Esophagus (tissue), 2 donors: Measurements from ENCODE around the gene IL2RA. TPM values are rescaled to one million over a fixed set of nuclear protein-coding genes. Genes with fewer than 3 reads are reported as not detected.

Experiments used
- H3K27ac ChIP-seq, 2 donors: one replicate each; pipeline ENCODE4 v1.5.1; 2013; ENCODE audit warnings: low read depth in 2 of 2, mild to moderate bottlenecking in 2 of 2, inconsistent platforms in 1 of 2, low read length in 1 of 2, moderate library complexity in 1 of 2
- H3K27me3 ChIP-seq, 2 donors: one replicate each; pipeline ENCODE4 v1.6.1; 2013; ENCODE audit warnings: low read length in 2 of 2, control low read depth in 1 of 2, mild to moderate bottlenecking in 1 of 2; ENCODE audit not compliant: insufficient read depth in 2 of 2, control insufficient read depth in 1 of 2
- H3K36me3 ChIP-seq, 2 donors: one replicate each; pipeline ENCODE4 v1.6.1; 2013; ENCODE audit warnings: low read length in 1 of 2; ENCODE audit not compliant: control insufficient read depth in 2 of 2, insufficient read depth in 2 of 2
- H3K4me1 ChIP-seq, 2 donors: one replicate each; pipeline ENCODE4 v1.6.1; 2013; ENCODE audit warnings: low read length in 1 of 2; ENCODE audit not compliant: control insufficient read depth in 2 of 2, insufficient read depth in 2 of 2
- H3K4me3 ChIP-seq, 2 donors: one replicate each; pipeline ENCODE4 v1.5.1; 2013; ENCODE audit warnings: low read length in 2 of 2, mild to moderate bottlenecking in 2 of 2, low read depth in 1 of 2, moderate library complexity in 1 of 2
- H3K9me3 ChIP-seq, 2 donors: one replicate each; pipeline ENCODE4 v1.6.1; 2013; ENCODE audit warnings: mild to moderate bottlenecking in 2 of 2, low read depth in 1 of 2, low read length in 1 of 2, moderate library complexity in 1 of 2; ENCODE audit not compliant: control insufficient read depth in 2 of 2, insufficient read depth in 1 of 2
- WGBS, 2 donors: extraction: QIAGEN DNeasy Blood & Tissue Kit; methylation state at CpG; one replicate each; pipeline ENCODE4 v1.1.7; 2013; 5-methylcytosine and 5-hydroxymethylcytosine counted together
- polyA plus RNA-seq, 2 donors: library from polyadenylated mRNA; stranded (reverse); fragments of 200-250 nt; gene quantifications; one replicate each; pipeline ENCODE4 v1.2.3, GENCODE V29; 2013
- donor health status: healthy with polysubstance abuse.
- donor health status: Bipolar disorder and iron deficiency.

The IL2RA gene
- polyA plus RNA-seq, 2 donors, result 0.16 to 0.18 TPM

DNA sequence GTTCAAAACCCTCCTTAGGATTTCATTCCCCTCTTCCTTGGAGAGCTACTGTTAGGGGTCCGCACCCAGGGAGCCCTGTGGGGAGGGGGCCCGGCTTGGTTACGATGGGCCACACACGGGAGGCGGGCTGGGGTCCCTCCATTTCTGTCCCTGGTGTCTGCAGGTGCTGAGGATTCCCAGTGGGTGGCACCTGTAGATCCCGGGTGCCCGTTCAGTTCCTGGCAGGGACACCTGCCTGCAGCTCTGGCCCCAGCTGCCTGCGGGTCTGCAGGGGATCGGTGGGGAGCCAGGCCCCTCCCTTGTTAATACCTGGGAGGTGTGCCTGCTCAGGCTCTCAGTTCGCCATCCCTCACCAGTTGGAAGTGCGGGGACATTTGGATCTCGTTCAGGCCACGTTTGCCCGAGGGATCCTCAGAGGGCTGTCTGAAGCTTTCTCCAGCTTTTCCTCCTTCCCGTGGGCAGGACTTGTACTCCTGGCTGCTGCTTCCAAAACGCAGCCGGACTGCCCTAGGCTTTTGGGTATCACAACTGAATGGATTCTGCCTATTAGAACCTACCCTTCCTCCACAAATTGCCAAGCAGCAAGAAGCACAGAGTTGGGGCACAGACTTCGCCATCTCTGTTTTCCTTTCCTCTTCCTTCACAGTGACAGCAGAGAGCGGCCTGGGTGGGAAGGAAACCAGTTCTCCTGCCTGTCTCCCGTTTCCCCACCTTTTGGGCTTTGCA, 62.6 kb downstream of the IL2RA start:
- 52 to 54% methylated on average over 20 of the region's 20 CpGs for WGBS, 2 donors

DNA sequence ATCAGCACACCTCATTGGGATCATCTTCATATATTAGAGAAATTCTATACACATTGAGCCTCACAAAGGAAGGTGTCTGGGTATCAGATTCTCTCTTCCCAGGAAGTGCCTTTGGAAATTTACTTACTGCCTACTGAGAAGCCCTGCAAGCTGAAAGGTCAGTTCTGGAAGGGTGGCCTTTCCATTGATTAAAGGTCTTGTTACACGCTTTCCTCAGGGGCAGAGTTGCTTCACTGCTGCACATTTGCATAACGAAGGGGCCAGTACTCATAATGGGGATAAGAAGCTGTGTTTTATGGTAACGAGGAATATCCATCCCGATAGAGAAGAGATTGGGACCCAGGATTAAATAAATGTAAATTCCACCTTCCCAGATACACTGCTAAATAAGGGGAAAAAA, 65.5 kb downstream of the IL2RA start:
- Histone ChIP-seq H3K36me3 (no peaks in the 10 kb centered on the region), H3K9me3 (no peaks in the 10 kb centered on the region), H3K4me1 (peaks cover 0 to 3% of the 10 kb centered on the region in 2 donors), H3K4me3 (no peak overlapping the region), H3K27ac (no peak overlapping the region), H3K27me3 (no peaks in the 10 kb centered on the region)
- 85 to 87% methylated on average over 4 of the region's 4 CpGs for WGBS, 2 donors

More for the DNA sequence above, 62.6 kb downstream of the IL2RA start:
- H3K9me3 ChIP-seq, result no peaks in the 10 kb centered on the region
- H3K27me3 ChIP-seq, result no peaks in the 10 kb centered on the region
- no peak overlapping the region for H3K4me3 ChIP-seq
- no peaks in the 10 kb centered on the region for H3K36me3 ChIP-seq
- H3K27ac ChIP-seq, result no peak overlapping the region
- peaks cover 2 to 3% of the 10 kb centered on the region in 2 donors for H3K4me1 ChIP-seq

DNA sequence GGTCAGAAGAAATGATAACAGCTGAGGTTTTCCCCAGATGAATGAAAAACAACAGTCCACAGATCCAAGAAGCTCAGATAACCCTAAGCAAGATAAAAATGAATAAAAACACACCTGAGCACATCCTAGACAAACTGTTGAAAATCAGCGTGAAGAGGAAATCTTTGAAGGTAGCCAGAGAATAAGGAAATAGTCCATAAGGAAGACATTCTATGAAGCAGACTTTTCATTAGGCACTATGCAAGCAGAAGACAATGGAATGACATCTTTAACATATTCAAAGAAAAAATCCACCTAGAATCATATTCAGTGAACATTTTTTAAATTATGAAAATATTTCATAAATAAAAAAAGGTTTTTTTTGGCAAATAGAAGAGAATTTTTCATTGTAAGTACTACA, 69.8 kb downstream of the IL2RA start:
- WGBS, 2 donors, result 91 to 94% methylated on average over 1 of the region's 1 CpG
- no peaks in the 10 kb centered on the region for H3K27me3 ChIP-seq
- no peaks in the 10 kb centered on the region for H3K4me1 ChIP-seq
- no peak overlapping the region for H3K27ac ChIP-seq
- H3K4me3 ChIP-seq, result no peak overlapping the region
- H3K36me3 ChIP-seq, result no peaks in the 10 kb centered on the region
- no peaks in the 10 kb centered on the region for H3K9me3 ChIP-seq

DNA sequence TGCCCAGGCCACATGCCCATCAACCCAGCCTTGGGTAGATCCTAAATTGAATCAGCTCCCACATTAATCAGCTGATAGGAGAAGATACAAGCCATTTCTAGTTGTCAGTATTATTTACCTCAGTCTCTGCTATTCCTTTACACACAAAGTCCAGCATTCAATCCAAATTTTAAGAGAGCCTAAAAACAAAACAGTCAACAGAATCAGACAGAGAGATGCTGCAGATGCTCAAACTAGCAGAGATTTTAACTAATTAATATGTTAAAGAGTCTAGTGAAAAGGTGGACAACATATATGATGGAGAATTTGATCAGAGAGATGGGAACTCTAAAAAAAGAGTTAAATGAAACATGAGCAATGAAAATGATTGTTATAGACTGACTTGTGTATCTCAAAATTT, 70.5 kb downstream of the IL2RA start:
- H3K27ac ChIP-seq, result no peak overlapping the region
- H3K36me3 ChIP-seq, result no peaks in the 10 kb centered on the region
- no peak overlapping the region for H3K4me3 ChIP-seq
- H3K27me3 ChIP-seq, result no peaks in the 10 kb centered on the region
- no peaks in the 10 kb centered on the region for H3K4me1 ChIP-seq
- no peaks in the 10 kb centered on the region for H3K9me3 ChIP-seq

DNA sequence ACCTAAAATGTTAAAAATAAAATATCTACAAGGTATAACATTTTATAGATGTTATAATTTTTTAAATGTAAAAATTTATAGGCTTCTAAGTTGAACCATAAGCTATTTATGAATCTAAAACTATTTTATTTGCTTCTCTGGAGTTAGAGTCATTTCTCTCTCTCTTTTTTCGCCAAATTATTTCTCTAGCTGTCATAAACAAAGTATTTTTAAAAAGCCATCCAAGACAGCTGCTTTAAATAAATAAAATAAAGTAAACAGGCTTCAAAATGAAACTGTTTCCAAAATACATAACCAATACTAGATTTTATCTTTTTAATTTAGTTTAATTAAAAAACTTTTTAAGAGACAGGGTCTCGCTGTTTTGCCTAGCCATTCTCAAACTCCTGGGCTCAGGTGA, 72.4 kb downstream of the IL2RA start:
- Histone ChIP-seq H3K27ac (no peak overlapping the region), H3K9me3 (no peaks in the 10 kb centered on the region), H3K36me3 (no peaks in the 10 kb centered on the region), H3K4me1 (no peaks in the 10 kb centered on the region), H3K4me3 (no peak overlapping the region), H3K27me3 (no peaks in the 10 kb centered on the region)
- 82 to 93% methylated on average over 2 of the region's 2 CpGs for whole genome bisulfite sequencing, 2 donors

DNA sequence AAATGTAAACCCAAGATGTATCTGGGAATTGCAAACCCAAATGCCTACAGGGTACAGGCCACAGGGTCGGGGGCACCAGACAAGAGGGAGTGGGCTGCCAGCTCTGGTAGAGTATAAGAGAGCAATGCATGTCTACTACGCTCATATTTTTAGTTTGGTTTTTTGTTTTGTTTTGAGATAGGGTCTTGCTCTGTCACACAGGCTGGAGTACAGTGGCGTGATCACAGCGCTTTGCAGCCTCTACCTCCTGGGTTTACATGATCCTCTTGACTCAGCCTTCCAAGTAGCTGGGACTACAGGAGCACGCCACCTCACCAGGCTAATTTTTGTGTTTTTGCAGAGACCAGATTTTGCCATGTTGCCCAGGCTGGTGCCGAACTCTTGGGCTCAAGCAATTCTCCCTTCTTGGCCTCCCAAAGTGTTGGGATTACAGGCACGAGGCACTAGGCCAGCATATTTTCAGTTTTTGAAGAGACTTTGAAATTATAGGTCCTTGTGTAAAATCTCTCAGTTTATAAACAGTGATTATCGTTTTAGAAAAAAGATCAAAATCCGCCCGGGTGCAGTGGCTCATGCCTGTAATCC, 73.7 kb downstream of the IL2RA start:
- H3K27me3 ChIP-seq, result no peaks in the 10 kb centered on the region
- H3K4me3 ChIP-seq, result no peak overlapping the region
- H3K36me3 ChIP-seq, result no peaks in the 10 kb centered on the region
- no peaks in the 10 kb centered on the region for H3K4me1 ChIP-seq
- no peak overlapping the region for H3K27ac ChIP-seq
- H3K9me3 ChIP-seq, result no peaks in the 10 kb centered on the region
- 88 to 91% methylated on average over 10 of the region's 10 CpGs for WGBS, 2 donors

DNA sequence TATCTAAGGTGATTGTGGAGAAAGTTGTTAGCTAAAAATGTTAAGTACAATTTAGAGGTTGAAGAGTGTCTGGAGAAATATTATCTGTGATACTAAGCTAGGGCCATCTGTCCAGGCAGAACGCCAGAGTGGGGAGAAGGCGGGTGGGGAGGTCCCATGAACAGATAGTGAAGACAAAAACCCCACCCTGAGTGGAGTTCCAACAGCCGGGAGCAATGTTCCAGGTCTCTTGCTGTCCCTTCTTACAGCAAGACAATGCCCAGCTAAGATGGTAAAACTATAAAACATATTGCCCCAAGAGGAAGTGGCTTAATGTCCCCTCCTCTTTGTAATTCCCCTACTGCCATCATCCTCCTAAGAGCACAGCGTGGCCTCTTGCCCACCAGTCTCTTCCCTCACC, 74.4 kb downstream of the IL2RA start:
- Histone ChIP-seq H3K27ac (no peak overlapping the region), H3K36me3 (no peaks in the 10 kb centered on the region), H3K4me3 (no peak overlapping the region), H3K9me3 (no peaks in the 10 kb centered on the region), H3K27me3 (no peaks in the 10 kb centered on the region), H3K4me1 (no peaks in the 10 kb centered on the region)
- 64 to 73% methylated on average over 4 of the region's 4 CpGs for WGBS, 2 donors

DNA sequence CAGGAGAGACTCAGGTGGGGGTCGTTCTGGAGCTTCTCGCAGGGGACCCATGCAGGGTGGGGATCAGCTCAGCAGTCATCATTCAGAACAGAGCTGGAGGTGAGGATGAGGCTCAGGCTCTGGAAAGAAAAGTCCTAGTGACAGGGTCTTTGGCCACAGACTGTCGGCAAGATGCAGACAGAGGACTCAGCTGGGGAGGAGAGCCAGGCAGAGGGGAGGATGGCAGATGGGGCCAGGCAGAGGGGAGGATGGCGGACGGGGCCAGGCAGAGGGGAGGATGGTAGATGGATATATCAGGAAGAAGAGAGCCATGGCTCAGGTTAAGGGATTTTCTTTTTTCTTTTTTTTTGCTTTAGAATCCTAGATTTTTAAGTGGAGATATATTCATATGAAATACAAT, 77.1 kb downstream of the IL2RA start:
- Histone ChIP-seq H3K27ac (no peak overlapping the region), H3K4me3 (no peak overlapping the region), H3K36me3 (no peaks in the 10 kb centered on the region), H3K27me3 (no peaks in the 10 kb centered on the region), H3K9me3 (no peaks in the 10 kb centered on the region), H3K4me1 (peaks cover 0 to 3% of the 10 kb centered on the region in 2 donors)
- 93% methylated on average over 5 of the region's 5 CpGs for WGBS, 2 donors

DNA sequence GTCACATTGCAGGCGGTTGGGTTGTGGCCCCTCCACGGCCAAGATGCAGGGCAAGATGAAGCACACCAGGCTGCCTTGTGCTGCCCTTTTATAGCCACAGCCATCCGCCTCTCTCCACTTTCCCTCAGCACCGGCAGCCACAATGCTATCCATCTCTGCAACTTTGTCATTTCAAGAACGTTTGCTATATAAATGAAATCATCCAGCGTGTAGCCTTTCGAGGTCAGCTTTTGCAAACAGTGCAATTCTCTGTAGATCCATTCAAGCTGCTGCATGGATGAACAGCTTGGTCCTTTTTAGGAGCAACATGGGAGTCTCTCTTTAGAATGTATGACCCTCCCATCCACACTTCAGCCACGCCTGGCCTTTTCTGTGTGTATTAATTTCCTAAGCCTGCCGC, 78.4 kb downstream of the IL2RA start:
- no peaks in the 10 kb centered on the region for H3K9me3 ChIP-seq
- WGBS, 2 donors, result 67 to 74% methylated on average over 9 of the region's 9 CpGs
- H3K4me1 ChIP-seq, result peaks cover 0 to 3% of the 10 kb centered on the region in 2 donors
- no peaks in the 10 kb centered on the region for H3K27me3 ChIP-seq
- H3K4me3 ChIP-seq, result no peak overlapping the region
- H3K36me3 ChIP-seq, result no peaks in the 10 kb centered on the region
- H3K27ac ChIP-seq, result no peak overlapping the region

DNA sequence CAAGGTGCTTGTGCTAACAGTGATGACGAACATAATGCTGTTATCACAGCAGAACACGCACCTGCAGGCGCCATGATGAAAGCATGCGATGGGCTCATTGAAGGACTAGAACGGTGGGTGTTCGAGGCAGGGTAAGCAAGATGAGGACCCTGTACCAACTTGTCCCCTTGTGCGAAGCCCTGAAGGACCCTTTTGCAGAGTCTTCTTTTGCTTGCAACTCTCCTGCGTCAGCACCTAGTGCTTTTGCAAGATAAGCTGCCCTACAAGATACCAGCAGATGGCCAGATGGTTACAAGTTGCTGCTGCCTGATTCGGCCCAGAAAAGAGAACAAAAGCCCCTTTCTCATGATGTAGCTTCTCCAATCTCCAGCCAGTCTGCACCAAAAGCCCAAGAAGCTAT, 80.6 kb downstream of the IL2RA start:
- WGBS, 2 donors, result 89 to 92% methylated on average over 9 of the region's 9 CpGs
- H3K9me3 ChIP-seq, result no peaks in the 10 kb centered on the region
- no peaks in the 10 kb centered on the region for H3K36me3 ChIP-seq
- H3K4me1 ChIP-seq, result peaks cover 0 to 7% of the 10 kb centered on the region in 2 donors
- H3K27ac ChIP-seq, result no peak overlapping the region
- no peak overlapping the region for H3K4me3 ChIP-seq
- H3K27me3 ChIP-seq, result no peaks in the 10 kb centered on the region
